Activated CD4-positive, alpha-beta memory T cell treated with anti-CD3 and anti-CD28 coated beads for 36 hours (primary cell): ENCODE measurements around the gene TIMP2. TPM values are rescaled to one million over a fixed set of nuclear protein-coding genes. Genes with fewer than 3 reads are reported as not detected.
"Not testable (repeated sequence)": the region's sequence is repeated elsewhere in the genome, so short reads cannot be mapped to it uniquely, and the experiment has no call there.

Source experiments
- CTCF ChIA-PET: fragments of 350-600 bp; sonication (Branson Sonifier 250); formaldehyde crosslinking; loops from one replicate; lab custom pipeline; 2021; ENCODE audit warnings: antibody characterized with exemption, inconsistent platforms; lab: Charles Lee
- POLR2A ChIA-PET: fragments of 350-600 bp; sonication (Branson Sonifier 250); formaldehyde crosslinking; loops from one replicate; lab custom pipeline; 2021; ENCODE audit warnings: antibody characterized with exemption; lab: Charles Lee
- DNase-seq: peaks from one replicate; pipeline ENCODE4 v3.0.0-alpha.2; 2020
- H3K27ac Mint-ChIP-seq: one replicate; pipeline ENCODE4 v1.8.0; 2021; ENCODE audit warnings: mixed read lengths
- H3K27me3 Mint-ChIP-seq: one replicate; pipeline ENCODE4 v1.8.0; 2021; ENCODE audit warnings: mixed read lengths
- H3K36me3 Mint-ChIP-seq: one replicate; pipeline ENCODE4 v1.8.0; 2021; ENCODE audit warnings: mixed read lengths
- H3K4me1 Mint-ChIP-seq: one replicate; pipeline ENCODE4 v1.8.0; 2021; ENCODE audit warnings: low read depth, mixed read lengths
- H3K4me3 Mint-ChIP-seq: one replicate; pipeline ENCODE4 v1.8.0; 2021; ENCODE audit warnings: mild to moderate bottlenecking, mixed read lengths
- H3K9me3 Mint-ChIP-seq: one replicate; pipeline ENCODE4 v1.8.0; 2021; ENCODE audit warnings: mixed read lengths
- intact Hi-C: fragments of 100-400 bp; cut with micrococcal nuclease; formaldehyde crosslinking; loops from one replicate; pipeline ENCODE4 v1.15.1; 2023
- total RNA-seq, 2 experiments: library from RNA; stranded (reverse); gene quantifications; one replicate each; pipeline ENCODE4 v1.2.3, GENCODE V29; 2021

Gene TIMP2
- total RNA-seq, 2 experiments from 2014 or later, result 1.1 TPM

DNA sequence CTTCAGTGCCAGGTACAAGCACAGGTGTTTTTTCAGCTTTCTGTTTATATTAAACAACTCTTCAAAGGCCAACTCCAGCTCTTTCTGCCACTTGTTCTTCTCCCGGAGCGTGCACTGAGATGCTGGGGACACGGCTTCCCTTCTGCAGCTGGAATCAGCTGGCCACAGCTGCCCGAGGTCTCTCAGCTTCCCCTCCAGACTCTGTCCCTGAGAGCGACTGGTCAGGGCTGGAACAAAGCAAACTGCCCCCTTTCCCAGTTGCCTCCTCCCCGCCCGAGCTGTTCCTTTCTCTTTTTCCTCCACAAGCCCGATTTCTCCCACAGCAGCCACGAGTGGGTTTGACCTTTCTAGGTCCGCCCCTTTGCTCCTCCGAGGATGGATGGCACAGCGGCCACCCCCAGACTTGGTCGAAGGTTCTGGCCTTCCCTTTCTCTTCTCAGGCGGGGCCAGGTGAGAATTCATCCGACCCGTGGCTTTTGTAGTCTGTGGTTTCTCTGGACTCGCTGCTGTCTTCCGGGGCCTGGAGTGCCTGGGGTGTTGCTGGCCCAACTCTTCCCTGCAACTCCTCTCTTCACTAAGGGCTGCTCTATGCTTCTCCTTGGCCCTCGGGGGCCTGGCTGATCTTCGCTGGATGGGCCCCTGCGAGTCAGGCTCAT lies 33.7 kb downstream of the TIMP2 start:
- Mint-ChIP-seq H3K4me1 (peaks cover 31% of the 10 kb centered on the region), H3K36me3 (no peaks in the 10 kb centered on the region), H3K9me3 (no peaks in the 10 kb centered on the region), H3K4me3 (no peak overlapping the region), H3K27ac (no peak overlapping the region), H3K27me3 (peaks cover 3% of the 10 kb centered on the region)
- ChIA-PET POLR2A (no interaction called here), CTCF (interaction anchor here (1.1 to 1.9 kb wide), 3 partner anchors 19 to 26 kb away, joined by 3 to 11 read pairs (median 3); no protein-coding TSS in a partner anchor)
- no peak for DNase-seq
- intact Hi-C loops, result no loop called here

DNA sequence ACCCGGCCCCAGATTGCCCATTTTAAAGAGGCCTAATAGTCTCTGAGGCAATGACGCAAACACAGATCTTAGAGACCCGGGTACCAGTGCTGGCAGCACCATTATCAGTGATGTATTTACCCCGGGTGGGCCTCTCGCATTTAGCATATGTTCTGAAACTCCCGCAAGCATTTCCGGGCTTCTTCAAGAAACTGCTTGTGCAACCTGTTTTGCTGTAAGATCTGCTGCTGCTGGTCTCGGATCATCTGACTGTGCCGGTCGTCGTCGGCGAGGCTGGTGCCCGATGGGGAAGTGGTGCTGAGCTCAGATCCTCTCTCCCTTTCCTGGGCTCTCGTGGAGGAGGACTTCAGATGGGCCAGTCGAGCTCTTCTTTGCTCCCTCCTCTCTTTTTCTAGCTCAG lies 34.7 kb downstream of the TIMP2 start:
- Mint-ChIP-seq H3K9me3 (no peaks in the 10 kb centered on the region), H3K4me3 (no peak overlapping the region), H3K4me1 (peaks cover 31% of the 10 kb centered on the region), H3K36me3 (no peaks in the 10 kb centered on the region), H3K27me3 (peaks cover 3% of the 10 kb centered on the region), H3K27ac (peak overlapping the region; percentile 35)
- ChIA-PET POLR2A (no interaction called here), CTCF (interaction anchor here (1.0 to 1.9 kb wide), 4 partner anchors 20 to 81 kb away, joined by 3 to 11 read pairs (median 4); no protein-coding TSS in a partner anchor)
- intact Hi-C loops, result no loop called here
- DNase-seq, result peak; percentile 81

DNA sequence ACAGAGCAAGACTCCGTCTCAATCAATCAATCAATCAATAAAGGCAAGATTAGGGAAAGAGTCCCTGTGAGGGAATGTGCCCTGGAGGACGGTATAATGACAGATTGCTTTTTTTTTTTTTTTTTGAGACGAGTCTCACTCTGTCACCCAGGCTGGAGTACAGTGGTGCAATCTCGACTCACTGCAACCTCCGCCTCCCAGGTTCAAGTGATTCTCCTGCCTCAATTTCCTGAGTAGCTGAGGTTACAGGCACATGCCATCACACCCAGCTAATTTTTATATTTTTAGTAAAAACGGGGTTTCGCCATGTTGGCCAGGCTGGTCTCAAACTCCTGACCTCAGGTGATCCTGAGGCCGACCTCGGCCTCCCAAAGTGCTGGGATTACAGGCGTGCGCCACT lies 35.1 kb downstream of the TIMP2 start:
- H3K9me3 Mint-ChIP-seq, H3K4me3 Mint-ChIP-seq, POLR2A ChIA-PET, H3K36me3 Mint-ChIP-seq, DNase-seq, intact Hi-C loops, H3K27me3 Mint-ChIP-seq: not testable (repeated sequence)
- CTCF ChIA-PET, result interaction anchor here (1.0 to 1.9 kb wide), 3 partner anchors 20 to 81 kb away, joined by 3 to 11 read pairs (median 6); no protein-coding TSS in a partner anchor
- H3K27ac Mint-ChIP-seq, result peak overlapping the region; percentile 35
- peaks cover 31% of the 10 kb centered on the region for H3K4me1 Mint-ChIP-seq

DNA sequence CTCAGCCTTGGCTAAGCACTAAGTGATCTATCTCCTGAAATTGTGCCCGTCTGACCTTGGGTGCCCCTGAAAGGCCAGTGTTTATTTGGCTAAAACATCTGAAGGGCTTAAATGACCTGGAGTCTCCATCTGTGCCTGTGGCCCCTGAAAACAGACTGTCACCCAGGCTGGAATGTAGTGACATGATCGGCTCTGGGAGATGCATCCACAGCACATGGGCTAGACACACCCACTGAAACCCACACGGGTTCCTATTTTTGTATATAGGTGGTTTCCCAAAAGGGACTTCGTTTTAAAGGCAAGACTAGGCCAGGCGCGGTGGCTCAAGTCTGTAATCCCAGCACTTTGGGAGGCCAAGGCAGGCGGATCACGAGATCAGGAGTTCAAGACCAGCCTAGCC lies 35.7 kb downstream of the TIMP2 start:
- H3K27me3 Mint-ChIP-seq, result peaks cover 3% of the 10 kb centered on the region
- H3K4me1 Mint-ChIP-seq, result peaks cover 31% of the 10 kb centered on the region
- POLR2A ChIA-PET, result no interaction called here
- peak overlapping the region; percentile 55 for H3K27ac Mint-ChIP-seq
- no peaks in the 10 kb centered on the region for H3K9me3 Mint-ChIP-seq
- no peaks in the 10 kb centered on the region for H3K36me3 Mint-ChIP-seq
- DNase-seq, result peak; percentile 54
- H3K4me3 Mint-ChIP-seq, result no peak overlapping the region
- intact Hi-C loops, result loop anchor here (5.0 kb wide), 1 partner anchor 33 kb away; no protein-coding TSS in a partner anchor
- CTCF ChIA-PET, result interaction anchor here (0.8 to 0.9 kb wide), 2 partner anchors 24 to 477 kb away, joined by 3 read pairs; no protein-coding TSS in a partner anchor

DNA sequence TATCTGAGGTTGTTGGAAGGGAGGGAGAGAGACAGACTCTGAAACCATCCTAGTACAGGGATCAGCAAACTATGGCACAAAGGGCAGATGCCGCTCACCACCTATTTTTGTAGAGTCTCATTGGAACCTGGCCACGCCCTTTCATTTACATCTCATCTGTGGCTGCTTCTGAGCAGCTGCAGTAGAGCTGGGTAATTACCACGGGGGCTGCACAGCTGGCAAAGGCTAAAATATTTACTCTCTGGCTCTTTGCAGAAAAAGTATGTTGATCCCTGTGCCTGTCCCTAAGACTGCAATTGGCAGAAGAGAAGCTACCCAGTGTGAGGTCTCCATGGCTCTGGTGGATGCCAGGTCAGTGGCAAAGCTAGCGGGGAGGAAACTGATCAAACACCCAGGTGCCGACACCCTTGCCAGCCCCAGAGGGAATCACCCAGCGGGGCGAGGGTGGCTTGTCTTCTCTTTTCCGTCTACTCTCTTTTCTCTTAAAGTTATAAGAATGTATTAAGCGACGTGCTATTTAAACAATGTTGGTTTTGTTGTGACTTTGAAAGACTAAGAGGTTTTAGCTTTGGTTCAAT lies 36.2 kb downstream of the TIMP2 start:
- Mint-ChIP-seq H3K4me3 (no peak overlapping the region), H3K4me1 (peaks cover 31% of the 10 kb centered on the region), H3K36me3 (no peaks in the 10 kb centered on the region), H3K27me3 (peaks cover 3% of the 10 kb centered on the region), H3K9me3 (no peaks in the 10 kb centered on the region), H3K27ac (peak overlapping the region; percentile 55)
- DNase-seq, result no peak
- ChIA-PET POLR2A (no interaction called here), CTCF (interaction anchor here (0.8 to 1.2 kb wide), 3 partner anchors 23 to 477 kb away, joined by 3 read pairs; no protein-coding TSS in a partner anchor)
- intact Hi-C loops, result loop anchor here (5.0 kb wide), 1 partner anchor 33 kb away; no protein-coding TSS in a partner anchor

DNA sequence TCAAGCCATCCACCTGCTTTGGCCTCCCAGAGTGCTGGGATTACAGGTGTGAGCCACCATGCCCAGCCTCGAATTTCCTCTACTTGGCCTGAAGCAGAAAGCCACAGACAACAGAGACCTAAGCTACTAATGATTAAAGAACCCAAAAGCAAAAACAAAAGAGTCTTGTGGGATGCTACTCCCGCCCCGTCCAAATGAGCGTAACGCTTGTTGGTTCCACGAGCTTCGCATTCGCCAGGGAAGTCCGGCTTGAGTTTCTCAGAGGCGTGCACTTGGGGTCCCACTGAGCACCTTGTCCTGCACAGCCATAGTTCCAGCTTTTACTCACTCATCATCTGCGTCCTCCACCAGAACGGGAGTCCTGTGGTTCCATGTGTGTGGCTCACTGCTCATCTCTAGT lies 38.2 kb downstream of the TIMP2 start:
- H3K27ac Mint-ChIP-seq, result no peak overlapping the region
- H3K36me3 Mint-ChIP-seq, result no peaks in the 10 kb centered on the region
- POLR2A ChIA-PET, result no interaction called here
- H3K9me3 Mint-ChIP-seq, result no peaks in the 10 kb centered on the region
- H3K4me1 Mint-ChIP-seq, result peaks cover 32% of the 10 kb centered on the region
- CTCF ChIA-PET, result interaction anchor here (1.3 kb wide), 1 partner anchor 21 kb away, joined by 4 read pairs; no protein-coding TSS in a partner anchor
- H3K27me3 Mint-ChIP-seq, result peaks cover 5% of the 10 kb centered on the region
- intact Hi-C loops, result loop anchor here (5.0 kb wide), 1 partner anchor 35 kb away; no protein-coding TSS in a partner anchor
- DNase-seq, result no peak
- no peak overlapping the region for H3K4me3 Mint-ChIP-seq

DNA sequence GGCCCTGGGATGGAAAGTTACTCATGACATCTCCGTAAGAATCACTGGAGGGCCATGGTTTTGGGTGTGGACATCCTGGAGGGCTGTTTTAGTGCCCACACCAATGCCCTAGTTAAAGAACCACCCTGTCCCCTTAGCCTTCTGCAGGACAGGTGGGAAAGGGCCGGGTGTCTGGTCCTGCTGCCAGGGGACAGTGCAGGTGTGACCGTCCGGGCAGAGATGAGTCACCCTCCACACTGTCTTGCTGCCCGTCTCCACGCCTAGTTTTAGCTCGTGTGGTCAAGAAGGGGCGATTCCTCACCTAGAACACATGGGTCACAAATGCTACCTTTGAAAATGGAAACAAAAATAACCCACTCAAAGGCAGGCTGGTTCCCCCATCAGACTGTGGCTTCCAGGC lies 39.2 kb downstream of the TIMP2 start:
- CTCF ChIA-PET, result no interaction called here
- Mint-ChIP-seq H3K27me3 (peaks cover 5% of the 10 kb centered on the region), H3K4me1 (peaks cover 22% of the 10 kb centered on the region), H3K27ac (no peak overlapping the region), H3K9me3 (no peaks in the 10 kb centered on the region), H3K4me3 (no peak overlapping the region), H3K36me3 (no peaks in the 10 kb centered on the region)
- intact Hi-C loops, result loop anchor here (5.0 kb wide), 1 partner anchor 36 kb away; no protein-coding TSS in a partner anchor
- no peak for DNase-seq
- POLR2A ChIA-PET, result no interaction called here

DNA sequence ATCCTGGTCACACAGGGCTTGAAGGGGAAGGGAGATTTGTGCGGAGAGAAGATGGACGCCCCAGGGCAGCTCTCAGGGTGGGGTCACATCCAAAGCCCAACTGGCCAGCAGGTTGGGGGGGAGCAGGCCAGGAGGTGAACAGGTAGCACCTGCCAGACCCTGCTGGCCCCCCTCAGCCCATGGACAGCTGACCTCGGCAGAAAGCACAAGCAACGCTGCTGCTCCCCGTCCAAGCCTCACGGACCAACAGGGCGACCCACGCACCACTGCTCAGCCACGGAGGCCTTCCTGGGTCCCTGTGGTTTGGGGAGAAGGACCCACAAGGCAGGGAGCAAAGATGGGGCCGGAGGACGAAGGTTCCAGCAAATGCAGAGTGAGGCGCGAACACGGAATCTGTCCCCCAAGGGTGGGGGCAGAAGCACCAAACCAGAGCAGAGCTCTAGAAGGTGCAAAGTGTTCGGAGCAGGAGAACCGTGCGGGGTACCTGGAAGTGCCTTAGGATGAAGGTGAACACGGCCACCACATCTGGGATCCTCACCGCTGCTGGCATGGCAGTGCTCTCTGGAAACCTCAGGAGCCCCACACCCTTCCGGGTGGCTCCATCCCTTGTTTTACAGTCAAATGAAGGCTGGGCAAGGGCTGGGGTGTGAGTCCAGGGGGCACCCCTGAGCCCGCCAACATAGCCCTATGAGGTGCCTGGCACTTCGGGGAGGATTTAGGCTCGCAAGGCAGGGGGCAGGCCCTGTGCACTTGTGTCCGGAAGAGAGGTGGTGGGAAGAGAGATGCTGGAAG lies 40.1 kb downstream of the TIMP2 start:
- no peak overlapping the region for H3K27ac Mint-ChIP-seq
- H3K9me3 Mint-ChIP-seq, result no peaks in the 10 kb centered on the region
- no peak overlapping the region for H3K4me3 Mint-ChIP-seq
- intact Hi-C loops, result loop anchor here (5.0 kb wide), 1 partner anchor 37 kb away; no protein-coding TSS in a partner anchor
- ChIA-PET CTCF (no interaction called here), POLR2A (no interaction called here)
- no peaks in the 10 kb centered on the region for H3K36me3 Mint-ChIP-seq
- DNase-seq, result no peak
- H3K27me3 Mint-ChIP-seq, result peaks cover 6% of the 10 kb centered on the region
- peaks cover 19% of the 10 kb centered on the region for H3K4me1 Mint-ChIP-seq

DNA sequence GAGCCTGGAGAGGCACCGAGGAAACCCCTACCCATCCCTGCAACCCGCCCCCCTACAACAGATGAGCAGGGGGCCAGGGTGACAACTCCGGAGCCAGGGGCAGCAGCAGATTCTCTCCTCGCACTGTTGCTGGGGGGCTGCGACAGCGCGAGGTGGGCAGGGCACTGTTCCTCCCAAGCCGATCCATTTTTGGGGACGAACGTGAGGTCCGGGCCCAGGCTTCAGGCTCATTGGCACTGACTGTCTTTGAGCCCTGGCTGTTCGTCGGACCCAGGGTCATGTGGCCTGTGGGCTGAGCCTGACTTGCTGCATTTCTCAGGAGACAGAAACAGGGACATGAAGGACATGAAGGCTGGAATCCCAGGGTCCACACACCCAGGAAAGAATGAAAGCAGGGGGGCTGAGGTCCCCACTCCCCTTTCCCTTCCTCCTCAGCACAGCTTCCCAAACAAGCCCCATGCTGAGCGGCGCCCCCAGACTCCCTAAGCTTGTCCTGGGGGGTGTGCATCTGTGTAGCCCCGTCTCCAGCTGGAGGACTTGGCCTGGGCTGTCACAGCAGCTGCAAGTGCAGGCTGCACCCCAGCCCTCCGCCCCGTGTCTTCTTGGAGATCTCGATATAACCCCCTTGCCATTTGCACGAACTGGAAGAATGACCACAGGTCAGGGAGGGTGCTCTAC lies 40.9 kb downstream of the TIMP2 start:
- DNase-seq, result no peak
- Mint-ChIP-seq H3K9me3 (no peaks in the 10 kb centered on the region), H3K27me3 (peaks cover 6% of the 10 kb centered on the region), H3K4me1 (peaks cover 18% of the 10 kb centered on the region), H3K27ac (no peak overlapping the region), H3K36me3 (no peaks in the 10 kb centered on the region), H3K4me3 (no peak overlapping the region)
- CTCF ChIA-PET, result no interaction called here
- intact Hi-C loops, result no loop called here
- POLR2A ChIA-PET, result no interaction called here

DNA sequence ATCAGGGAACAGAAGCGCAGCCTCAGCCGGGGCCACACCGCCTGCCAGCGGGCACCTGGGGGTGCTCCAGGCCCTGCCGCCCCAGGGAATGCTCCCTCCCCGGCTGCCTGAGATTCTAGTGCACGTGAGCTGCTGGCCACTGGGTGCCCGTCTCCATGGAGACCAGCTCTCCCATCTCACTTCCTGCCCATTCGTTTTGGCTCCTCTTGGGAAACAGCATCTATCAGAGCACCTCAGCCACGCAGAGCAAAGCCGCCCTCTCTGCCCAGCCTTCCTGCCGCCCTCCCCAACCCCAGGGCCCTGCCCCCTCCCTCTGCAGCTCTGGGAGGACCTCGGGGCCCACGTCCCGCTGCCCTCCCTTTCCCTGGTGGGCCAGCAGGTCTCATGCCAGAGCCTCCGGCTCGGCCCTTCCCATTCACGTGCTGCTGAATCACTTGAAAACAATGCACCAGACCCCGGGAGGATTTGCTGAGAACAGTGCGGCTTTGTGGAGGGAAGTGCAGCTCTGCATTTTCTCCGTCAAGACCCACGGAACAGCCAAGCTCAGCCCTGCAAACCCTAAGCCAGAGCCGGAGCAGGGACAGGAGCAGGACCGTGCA lies 41.6 kb downstream of the TIMP2 start:
- ChIA-PET POLR2A (no interaction called here), CTCF (no interaction called here)
- H3K9me3 Mint-ChIP-seq, result no peaks in the 10 kb centered on the region
- intact Hi-C loops, result no loop called here
- H3K4me1 Mint-ChIP-seq, result peaks cover 16% of the 10 kb centered on the region
- no peaks in the 10 kb centered on the region for H3K36me3 Mint-ChIP-seq
- no peak overlapping the region for H3K27ac Mint-ChIP-seq
- no peak for DNase-seq
- H3K27me3 Mint-ChIP-seq, result peaks cover 7% of the 10 kb centered on the region
- no peak overlapping the region for H3K4me3 Mint-ChIP-seq

DNA sequence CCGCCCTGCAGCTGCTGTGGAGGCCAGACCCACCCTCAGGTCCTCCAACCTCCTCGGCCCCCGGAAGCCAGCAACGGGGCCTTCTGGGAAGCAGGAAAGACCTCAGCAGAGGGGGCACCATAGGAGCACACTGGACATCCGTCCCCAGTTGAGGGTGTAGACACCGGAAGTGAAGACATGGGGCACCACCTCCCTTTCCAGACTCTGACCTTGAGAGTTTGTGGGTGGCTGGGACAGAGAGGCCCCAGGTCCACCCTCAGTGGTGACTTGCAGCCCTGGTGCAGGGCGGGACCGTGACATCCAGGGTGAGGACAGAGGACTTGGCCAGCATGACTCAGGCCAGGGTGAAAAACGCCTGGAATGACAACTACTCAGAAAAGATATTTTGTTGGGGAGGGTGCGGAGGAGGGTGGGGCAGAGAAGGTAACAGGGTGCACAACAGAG lies 42.1 kb downstream of the TIMP2 start:
- Mint-ChIP-seq H3K27me3 (peaks cover 6% of the 10 kb centered on the region), H3K36me3 (no peaks in the 10 kb centered on the region), H3K4me1 (peaks cover 15% of the 10 kb centered on the region), H3K27ac (no peak overlapping the region), H3K4me3 (no peak overlapping the region), H3K9me3 (no peaks in the 10 kb centered on the region)
- ChIA-PET POLR2A (no interaction called here), CTCF (no interaction called here)
- intact Hi-C loops, result no loop called here
- DNase-seq, result no peak
